ENCODE measurements around the gene AUTS2. TPM values are rescaled to one million over a fixed set of nuclear protein-coding genes. Genes with fewer than 3 reads are reported as not detected.

Gene AUTS2
- total RNA-seq, 1 experiment from 2014 or later, result 2.5 TPM

DNA sequence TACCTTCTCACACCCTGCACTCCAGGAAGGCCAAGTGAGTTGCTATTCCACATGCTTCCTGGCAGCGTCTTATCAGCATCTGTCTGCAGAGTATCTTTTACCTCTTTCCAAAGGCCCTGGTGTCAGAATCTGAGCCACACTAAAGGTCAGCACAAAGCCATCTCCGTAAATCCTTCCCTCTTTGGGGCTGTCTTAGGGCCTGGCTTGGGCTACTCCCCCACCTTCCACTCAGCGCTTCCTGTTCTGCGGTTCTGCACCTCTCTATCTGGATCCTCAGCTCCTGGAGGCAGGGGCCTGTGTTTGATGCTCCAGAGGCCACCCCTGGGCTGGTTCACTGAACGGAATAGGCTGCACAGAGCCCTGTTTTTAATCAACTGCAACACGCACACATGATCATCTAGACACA, 1198.8 kb downstream of the AUTS2 start:
- in situ Hi-C loops (cut with HindIII; ENCODE audit: low pct_unique_long_range_greater_than_20kb, low sequenced_read_pairs) (no loop called here), intact Hi-C loops (cut with micrococcal nuclease; ENCODE audit: unreplicated experiment) (no loop called here)
- Histone ChIP-seq H3K27me3 (ENCODE audit: control insufficient read depth, insufficient read depth, low read length) (no peaks in the 10 kb centered on the region), H3K36me3 (ENCODE audit: control insufficient read depth, insufficient read depth, low read length) (no peaks in the 10 kb centered on the region), H3K4me3 (ENCODE audit: low read depth in 2 of 2, low read length in 2 of 2) (no peak overlapping the region), H3K27ac (ENCODE audit: low read length) (no peak overlapping the region), H3K9me3 (ENCODE audit: control insufficient read depth, insufficient read depth, low read depth, low read length) (no peaks in the 10 kb centered on the region), H3K4me1 (ENCODE audit: control insufficient read depth, insufficient read depth, low read length) (no peaks in the 10 kb centered on the region)
- POLR2A ChIA-PET, result no interaction called here
- TF ChIP-seq POLR2AphosphoS5 (IDR thresholded peaks at IDR 0.05; ENCODE audit: low read depth, low read length), result no peak
- no peak for TF ChIP-seq TCF7L2 (IDR thresholded peaks at IDR 0.05; ENCODE audit: low read depth, low read length)
- TF ChIP-seq CTCF (IDR thresholded peaks at IDR 0.05), result no peak
- TF ChIP-seq, protein P1, sequence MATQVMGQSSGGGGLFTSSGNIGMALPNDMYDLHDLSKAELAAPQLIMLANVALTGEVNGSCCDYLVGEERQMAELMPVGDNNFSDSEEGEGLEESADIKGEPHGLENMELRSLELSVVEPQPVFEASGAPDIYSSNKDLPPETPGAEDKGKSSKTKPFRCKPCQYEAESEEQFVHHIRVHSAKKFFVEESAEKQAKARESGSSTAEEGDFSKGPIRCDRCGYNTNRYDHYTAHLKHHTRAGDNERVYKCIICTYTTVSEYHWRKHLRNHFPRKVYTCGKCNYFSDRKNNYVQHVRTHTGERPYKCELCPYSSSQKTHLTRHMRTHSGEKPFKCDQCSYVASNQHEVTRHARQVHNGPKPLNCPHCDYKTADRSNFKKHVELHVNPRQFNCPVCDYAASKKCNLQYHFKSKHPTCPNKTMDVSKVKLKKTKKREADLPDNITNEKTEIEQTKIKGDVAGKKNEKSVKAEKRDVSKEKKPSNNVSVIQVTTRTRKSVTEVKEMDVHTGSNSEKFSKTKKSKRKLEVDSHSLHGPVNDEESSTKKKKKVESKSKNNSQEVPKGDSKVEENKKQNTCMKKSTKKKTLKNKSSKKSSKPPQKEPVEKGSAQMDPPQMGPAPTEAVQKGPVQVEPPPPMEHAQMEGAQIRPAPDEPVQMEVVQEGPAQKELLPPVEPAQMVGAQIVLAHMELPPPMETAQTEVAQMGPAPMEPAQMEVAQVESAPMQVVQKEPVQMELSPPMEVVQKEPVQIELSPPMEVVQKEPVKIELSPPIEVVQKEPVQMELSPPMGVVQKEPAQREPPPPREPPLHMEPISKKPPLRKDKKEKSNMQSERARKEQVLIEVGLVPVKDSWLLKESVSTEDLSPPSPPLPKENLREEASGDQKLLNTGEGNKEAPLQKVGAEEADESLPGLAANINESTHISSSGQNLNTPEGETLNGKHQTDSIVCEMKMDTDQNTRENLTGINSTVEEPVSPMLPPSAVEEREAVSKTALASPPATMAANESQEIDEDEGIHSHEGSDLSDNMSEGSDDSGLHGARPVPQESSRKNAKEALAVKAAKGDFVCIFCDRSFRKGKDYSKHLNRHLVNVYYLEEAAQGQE (IDR thresholded peaks at IDR 0.05; ENCODE audit: insufficient read depth in 1 of 2, low read depth in 2 of 2, low read length in 1 of 2), result no peak
- TF ChIP-seq SIN3A (IDR thresholded peaks at IDR 0.05; ENCODE audit: borderline replicate concordance, insufficient read depth, low read depth, low read length), result no peak
- no TSS peak for BruUV-seq (replicated peaks)
- CTCF ChIA-PET, result no interaction called here
- no peak for ATAC-seq
- no peak for DNase-seq (ENCODE audit: low read depth, low spot score)

DNA sequence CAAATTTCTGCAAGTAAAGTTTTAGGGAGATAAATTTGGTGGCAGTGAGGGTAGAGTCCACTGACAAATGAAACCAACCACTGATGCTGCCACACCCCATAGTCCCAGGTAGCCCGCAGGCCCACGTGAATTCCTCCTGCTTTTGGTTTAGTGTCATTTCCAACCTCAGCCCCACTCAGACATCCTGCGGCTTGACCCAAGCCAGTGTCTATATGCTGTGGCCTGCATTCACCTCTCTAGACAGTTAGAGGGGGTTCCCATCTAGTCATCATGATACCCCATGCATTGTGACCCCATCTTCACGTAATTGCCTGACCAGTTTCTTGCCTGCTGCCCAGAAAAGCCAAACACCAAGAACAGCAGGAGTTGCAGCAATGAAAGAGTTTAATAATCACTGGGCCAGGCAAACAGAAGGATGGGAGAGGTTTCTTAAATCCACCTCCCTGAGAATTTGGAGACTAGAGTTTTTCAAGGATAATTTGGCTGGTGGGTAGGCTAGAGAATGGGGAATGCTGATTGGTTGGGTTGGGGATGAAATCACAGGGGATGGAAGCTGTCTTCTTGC, 1201.6 kb downstream of the AUTS2 start:
- intact Hi-C loops (cut with micrococcal nuclease; ENCODE audit: unreplicated experiment) (no loop called here), in situ Hi-C loops (cut with HindIII; ENCODE audit: low pct_unique_long_range_greater_than_20kb, low sequenced_read_pairs) (no loop called here)
- BruUV-seq (replicated peaks), result no TSS peak
- no peaks in the 10 kb centered on the region for H3K4me1 ChIP-seq (ENCODE audit: control insufficient read depth, insufficient read depth, low read length)
- no peak overlapping the region for H3K27ac ChIP-seq (ENCODE audit: low read length)
- CTCF ChIA-PET, result no interaction called here
- no peak for ATAC-seq
- TF ChIP-seq CTCF (IDR thresholded peaks at IDR 0.05), result no peak
- TF ChIP-seq SIN3A (IDR thresholded peaks at IDR 0.05; ENCODE audit: borderline replicate concordance, insufficient read depth, low read depth, low read length), result no peak
- TF ChIP-seq, protein P1 (IDR thresholded peaks at IDR 0.05; ENCODE audit: insufficient read depth in 1 of 2, low read depth in 2 of 2, low read length in 1 of 2), result no peak
- no peak for TF ChIP-seq POLR2AphosphoS5 (IDR thresholded peaks at IDR 0.05; ENCODE audit: low read depth, low read length)
- no peak for TF ChIP-seq TCF7L2 (IDR thresholded peaks at IDR 0.05; ENCODE audit: low read depth, low read length)
- no peaks in the 10 kb centered on the region for H3K9me3 ChIP-seq (ENCODE audit: control insufficient read depth, insufficient read depth, low read depth, low read length)
- DNase-seq (ENCODE audit: low read depth, low spot score), result no peak
- POLR2A ChIA-PET, result no interaction called here
- no peaks in the 10 kb centered on the region for H3K36me3 ChIP-seq (ENCODE audit: control insufficient read depth, insufficient read depth, low read length)
- H3K4me3 ChIP-seq (ENCODE audit: low read depth in 2 of 2, low read length in 2 of 2), result no peak overlapping the region
- no peaks in the 10 kb centered on the region for H3K27me3 ChIP-seq (ENCODE audit: control insufficient read depth, insufficient read depth, low read length)

Data from Panc1 (cell line).